HG03103 (cell line): ENCODE data around the gene SLC7A10.

Source experiments
- ATAC-seq: cut with Tn5 transposase; IDR thresholded peaks from one replicate; pipeline ENCODE4 v1.9.1; 2021; ENCODE audit warnings: low read depth; ENCODE audit not compliant: unreplicated experiment

The SLC7A10 gene

DNA sequence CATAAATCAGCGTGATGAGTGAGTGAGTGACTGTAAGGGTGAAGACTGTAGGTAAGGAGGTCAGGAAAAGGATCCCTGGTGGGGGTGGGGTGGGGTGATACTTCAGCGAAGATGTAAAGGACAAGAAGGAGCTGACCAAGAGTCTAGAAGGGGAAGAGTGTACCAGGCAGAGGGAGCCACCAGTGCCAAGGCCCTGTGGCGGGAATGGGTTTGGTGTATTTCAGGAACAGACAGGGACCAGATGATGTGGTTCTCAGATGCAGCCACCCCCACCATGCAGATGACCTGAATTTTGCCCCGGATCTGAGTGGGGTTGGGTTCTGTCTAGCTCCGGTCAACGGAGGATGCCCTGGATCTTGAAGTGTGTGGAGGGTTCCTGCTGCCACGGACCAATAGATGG lies 30.1 kb upstream of the SLC7A10 start:
- no peak for ATAC-seq

- no peak for ATAC-seq
Observed at GRCh38 chr19:33254245-33254824, 28.7 kb upstream of the SLC7A10 start.

- no peak for ATAC-seq
Observed at GRCh38 chr19:33252971-33253370, 27.3 kb upstream of the SLC7A10 start.

DNA sequence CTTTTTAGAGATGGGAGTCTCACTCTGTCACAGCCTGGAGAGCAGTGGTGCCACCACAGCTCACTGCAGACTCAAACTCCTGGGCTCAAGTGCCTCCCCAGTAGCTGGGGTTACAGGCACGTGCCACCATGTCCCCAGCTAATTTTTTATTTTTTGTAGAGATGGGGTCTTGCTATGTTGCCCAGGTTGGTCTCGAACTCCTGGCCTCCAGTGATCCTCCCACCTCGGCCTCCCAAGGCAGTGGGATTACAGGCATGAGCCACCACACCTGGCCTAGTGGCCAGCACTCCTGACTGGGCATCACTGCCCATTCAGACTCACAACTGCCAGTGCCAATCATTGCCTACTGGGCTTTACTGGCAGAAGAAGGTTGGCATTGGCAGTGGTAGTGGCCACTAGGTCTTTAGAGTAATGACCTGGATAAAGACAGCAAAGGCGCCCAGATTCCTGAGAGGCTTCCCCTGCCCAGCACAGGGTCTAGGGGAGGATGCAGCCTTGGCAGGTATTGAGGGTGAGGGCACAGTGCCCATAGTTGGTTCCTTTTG lies 26.8 kb upstream of the SLC7A10 start:
- ATAC-seq = no peak

DNA sequence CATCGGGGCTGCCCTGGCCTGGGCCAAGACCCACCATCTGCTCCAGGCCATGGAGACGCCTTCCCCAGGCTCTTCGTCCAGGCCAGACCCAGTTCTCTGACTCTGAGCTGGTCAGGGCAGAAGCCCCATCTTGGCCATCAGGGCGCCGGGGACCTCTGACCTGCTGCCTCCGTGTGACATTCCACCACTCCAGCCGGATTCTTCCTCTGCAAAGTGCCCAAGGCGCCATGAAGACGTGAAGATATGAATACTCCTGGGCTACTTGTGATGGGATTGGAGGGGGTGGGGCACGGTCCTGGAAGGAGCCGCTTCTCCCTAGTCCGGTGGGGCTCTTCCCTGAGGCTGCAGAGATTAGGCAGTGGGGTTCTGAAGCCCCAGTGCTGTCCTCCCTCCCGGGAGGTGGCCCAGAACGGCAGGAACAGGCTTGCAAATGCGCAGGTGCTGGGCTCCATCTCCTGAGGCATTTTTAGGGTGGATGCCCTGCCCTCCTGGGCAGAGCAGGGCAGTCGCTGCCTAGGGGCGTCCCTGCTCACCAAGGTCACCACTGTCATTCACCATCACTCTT lies 26.0 kb upstream of the SLC7A10 start:
- no peak for ATAC-seq

DNA sequence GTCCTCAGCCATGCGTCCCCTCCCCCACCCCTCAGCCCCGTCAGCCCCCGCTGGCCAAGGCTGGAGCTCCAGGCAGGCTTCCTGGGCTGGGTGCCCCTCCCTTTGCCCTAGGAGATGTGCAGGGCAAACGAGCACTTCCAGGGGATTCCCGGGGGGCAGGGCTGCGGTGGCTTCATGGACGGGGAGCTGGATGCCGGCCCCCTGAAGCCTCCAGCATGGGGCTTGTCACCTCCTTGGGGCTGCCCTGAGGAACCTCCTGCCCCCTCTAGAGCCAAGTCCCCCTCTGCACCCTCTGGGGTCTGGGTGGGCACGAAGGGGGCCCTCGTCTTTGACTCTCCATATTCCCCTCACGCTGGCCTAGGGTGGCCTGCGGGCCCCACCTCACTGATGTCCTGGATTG lies 25.4 kb upstream of the SLC7A10 start:
- ATAC-seq = no peak

DNA sequence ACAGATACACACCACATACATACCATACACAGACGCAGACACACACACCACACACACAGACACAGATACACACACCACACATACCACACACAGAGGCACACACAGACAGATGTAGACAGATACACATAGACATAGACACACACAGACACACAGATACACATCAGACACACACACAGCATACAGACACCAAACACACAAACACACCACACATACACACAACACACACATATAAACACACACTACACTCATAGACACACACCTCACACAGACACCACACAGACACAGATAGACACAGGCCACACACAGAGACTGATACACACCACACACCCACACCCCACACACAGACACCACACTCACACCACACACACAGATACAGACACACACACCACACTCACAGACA lies 24.9 kb upstream of the SLC7A10 start:
- ATAC-seq = no peak

GRCh38 chr19:33249740-33250366 lies 24.2 kb upstream of the SLC7A10 start:
- no peak for ATAC-seq

DNA sequence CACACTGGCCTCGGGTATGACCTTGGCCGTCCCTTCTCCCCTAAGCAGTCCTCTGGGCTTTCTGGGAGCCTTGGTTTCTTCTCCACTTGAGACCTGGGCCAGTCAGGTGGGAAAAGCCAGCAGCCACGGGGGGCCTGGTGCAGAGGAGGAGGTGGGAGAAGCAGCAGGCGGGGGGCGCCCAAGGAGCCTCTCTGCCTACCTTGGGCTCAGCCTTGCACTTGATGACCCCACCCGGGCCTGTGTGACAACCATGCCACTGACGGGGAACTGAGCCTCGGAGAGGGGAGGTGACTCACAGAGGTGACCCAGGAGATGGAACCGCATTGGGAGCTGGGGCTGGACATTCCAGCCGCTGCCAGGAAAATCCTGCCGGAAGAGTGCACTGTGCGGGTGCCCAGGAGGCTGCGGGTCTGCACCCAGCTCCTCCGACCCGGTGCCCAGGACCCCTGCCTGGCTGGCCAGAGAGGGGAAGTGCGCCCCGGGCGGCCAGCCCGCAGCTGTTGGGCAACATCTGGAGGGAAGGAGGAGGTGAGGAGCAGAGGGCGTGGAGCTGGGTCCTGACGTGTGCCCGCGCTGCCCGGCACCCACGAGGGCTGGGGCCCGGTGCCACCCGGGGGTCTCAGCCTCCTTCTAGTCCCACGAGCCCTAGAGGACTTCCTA lies 23.4 kb upstream of the SLC7A10 start:
- no peak for ATAC-seq

DNA sequence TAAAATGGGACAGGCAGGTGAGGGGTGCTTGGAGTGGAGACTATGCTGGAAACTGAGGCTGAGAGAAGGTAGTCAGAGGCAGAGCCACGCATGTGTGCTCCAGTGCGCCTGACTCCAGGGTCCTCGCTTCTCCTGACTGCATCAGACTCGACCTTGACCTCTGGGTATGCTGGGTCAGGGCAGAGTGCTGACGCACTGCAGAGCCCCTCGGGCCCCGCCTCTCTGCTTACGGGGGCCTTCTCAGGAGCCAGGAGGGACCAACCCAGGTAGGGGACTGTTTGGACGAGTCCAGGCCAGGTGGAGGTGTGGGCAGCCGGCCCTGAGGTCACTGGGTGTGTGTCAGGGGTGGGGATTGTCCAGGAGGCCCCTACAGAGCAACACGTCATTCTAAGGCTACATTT lies 22.9 kb upstream of the SLC7A10 start:
- no peak for ATAC-seq

DNA sequence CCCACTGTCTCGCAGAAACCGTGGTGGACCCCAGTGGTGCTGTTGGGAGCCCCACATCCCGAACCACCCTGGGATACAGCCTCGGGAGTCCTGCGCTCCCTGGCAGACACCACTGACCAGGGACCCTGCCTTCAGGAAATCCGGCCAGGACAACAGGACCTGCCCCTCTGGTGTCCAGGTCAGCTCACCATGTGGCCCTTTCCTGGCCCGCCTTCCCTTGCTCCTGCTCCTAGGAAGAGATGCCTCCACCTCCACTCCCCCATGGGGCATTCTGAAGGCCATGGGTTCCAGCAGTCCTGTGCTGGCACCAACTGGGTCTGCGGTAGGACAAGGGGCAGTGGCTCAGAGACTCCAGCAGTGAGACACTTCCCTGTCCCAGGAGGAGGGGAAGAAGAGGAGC lies 22.5 kb upstream of the SLC7A10 start:
- ATAC-seq = no peak

DNA sequence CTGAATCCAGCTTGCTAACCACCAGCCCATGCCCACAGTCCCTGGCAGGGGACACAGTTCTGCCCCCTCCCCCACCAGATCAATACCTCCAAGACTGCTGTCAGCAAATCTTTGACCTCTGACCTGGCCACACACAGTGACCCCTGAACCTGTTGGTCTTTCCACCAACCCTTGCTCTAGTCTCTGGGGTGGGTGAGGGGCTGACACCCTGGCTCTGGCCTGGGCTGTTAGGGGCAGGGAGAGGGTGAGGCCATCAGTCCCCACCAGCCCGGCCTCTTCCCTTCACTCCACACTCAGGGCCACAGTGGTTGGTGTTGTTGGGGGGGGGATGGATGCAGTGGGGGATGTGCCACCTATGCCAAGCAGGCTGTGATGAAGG lies 21.8 kb upstream of the SLC7A10 start:
- ATAC-seq = no peak

- no peak for ATAC-seq
Observed at GRCh38 chr19:33246709-33247440, 21.2 kb upstream of the SLC7A10 start.

DNA sequence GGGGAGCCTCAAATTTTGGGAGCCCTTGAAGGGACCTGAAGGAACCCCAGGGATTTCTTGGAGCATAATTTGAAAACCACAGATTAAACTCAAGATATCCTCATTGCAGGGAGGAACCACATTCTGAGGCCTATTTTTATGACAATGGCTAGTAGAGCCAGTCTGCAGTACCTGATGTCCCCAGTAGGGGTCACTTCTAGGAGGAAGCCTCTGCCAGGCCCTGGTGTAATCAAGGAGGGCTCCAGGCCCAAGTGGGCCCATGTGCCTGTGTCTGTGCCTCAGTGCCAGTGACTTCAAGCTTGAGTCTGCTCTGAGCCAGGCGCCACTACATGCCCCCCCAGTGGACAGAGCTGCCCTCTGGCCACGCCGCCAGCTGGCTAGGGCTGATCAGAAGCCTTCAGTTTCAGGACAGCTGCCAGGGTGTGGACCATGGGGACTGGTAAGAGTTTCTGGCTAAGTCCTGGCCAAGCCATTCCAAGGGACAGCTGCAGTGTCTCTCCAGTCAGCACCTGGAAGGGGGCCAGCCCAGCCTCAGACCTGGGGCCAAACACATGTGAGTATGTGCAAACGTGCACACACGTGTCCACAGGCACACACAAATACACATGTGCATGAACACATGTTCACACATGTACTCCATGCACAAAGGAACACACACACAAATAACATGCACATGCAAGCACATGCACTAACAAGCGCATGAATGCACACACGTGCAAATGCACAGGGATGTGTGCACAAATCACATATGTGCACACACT lies 20.5 kb upstream of the SLC7A10 start:
- no peak for ATAC-seq

DNA sequence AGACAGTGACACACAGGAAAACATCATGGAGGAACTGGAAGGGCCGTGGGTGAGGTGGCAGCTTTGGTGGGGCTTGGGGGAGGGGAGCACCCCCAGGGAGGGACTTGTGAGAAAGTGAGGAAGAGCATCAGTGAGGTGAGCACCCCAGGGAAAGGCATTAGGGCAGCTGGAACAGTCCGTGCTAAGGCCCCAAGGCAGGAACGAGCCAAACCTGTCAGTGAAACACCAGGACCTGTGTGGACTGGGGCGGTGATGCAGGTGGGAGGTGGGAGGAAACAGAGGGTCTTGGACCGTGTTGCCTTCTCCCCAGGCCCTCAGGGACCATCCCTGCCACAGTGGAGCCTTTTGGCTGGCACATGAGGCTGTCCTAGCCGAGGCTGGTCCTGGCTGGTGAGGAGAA lies 17.3 kb upstream of the SLC7A10 start:
- ATAC-seq = no peak

GRCh38 chr19:33242131-33242530 lies 16.5 kb upstream of the SLC7A10 start:
- ATAC-seq = no peak

DNA sequence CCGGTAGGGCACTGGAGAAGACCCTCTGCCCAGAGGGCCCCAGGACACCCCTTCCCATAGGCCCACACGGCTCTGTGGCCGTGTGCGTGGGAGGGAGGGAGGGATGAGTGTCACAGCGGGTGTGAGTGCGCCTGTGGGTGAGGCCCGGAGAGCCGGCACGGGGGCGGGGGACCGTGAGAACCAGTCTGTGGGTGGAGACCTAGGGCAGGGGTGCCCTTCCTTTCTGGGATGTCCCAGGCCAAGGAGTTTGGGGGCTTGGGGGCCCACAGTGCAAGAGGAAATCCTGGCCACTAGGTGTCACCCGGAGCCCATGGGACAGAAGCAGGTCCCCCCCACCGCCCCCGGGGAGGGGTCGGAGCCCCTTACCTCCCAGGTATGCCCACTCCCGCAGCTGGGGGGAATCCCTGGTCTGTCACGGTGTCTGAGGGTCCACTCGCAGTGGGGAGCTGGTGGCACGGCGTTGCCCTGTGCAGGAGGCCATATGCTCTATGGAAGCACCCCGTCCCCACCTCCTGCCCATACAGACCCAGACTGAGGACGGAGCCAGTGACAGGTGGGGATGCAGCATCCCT lies 16.0 kb upstream of the SLC7A10 start:
- ATAC-seq = no peak

GRCh38 chr19:33241091-33241529 lies 15.5 kb upstream of the SLC7A10 start:
- no peak for ATAC-seq

DNA sequence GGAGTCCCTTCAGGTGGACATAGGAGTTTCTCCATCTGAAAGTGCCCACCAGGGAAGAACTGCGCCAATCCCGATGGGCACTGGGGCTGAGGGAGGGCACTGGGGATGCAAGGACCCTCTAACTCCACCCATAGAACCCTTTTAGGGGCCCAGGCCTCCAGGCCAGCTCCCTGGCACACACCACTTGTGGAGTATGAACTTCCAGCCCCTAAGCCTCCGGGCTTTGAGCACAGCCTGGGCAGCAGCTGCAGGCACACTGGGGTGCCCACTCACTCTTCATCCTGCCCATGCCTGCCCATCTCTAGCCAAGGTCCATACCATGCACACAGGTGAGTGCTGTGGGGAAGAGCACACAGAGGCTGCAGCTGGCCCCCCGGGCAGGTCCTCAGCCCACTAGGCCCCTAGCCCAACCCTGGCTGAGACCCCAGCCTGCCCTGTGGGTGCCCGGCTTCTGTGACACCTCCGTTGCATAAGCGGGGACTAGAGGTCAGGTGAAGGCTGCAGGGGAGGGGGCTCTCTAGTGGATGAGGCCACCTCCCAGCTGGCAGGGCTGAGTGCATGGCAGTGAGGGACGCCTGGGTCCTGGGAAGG lies 14.6 kb upstream of the SLC7A10 start:
- ATAC-seq = no peak
